Right lobe of liver (tissue), 6 donors: ENCODE results near the gene PITX2. TPM values are rescaled to one million over a fixed set of nuclear protein-coding genes. Genes with fewer than 3 reads are reported as not detected.

ENCODE experiments used
- ATAC-seq, 4 donors: fragments of 200-7000 bp; cut with Tn5 transposase; one replicate each; pipeline ENCODE4 v1.9.1; 2020; ENCODE audit warnings: mild to moderate bottlenecking in 4 of 4, moderate library complexity in 4 of 4
- DNase-seq, 3 donors: peaks; one replicate each; pipeline ENCODE4 v3.0.0-alpha.2; 2020
- H3K27ac ChIP-seq, 3 donors: fragments of 200-600 bp; one replicate each; pipeline ENCODE4 v1.8.0; 2022
- H3K27me3 ChIP-seq, 2 donors: fragments of 200-600 bp; one replicate each; pipeline ENCODE4 v1.8.0; 2022
- H3K36me3 ChIP-seq, 4 donors: fragments of 200-600 bp; sonication (generic) in 1 of 4; one replicate each; pipeline versions ENCODE4 v1.5.1 to v1.8.0; 2017 to 2022; ENCODE audit warnings: control low read depth in 1 of 4
- H3K4me1 ChIP-seq, 4 donors: fragments of 200-600 bp; sonication (generic) in 1 of 4; one replicate each; pipeline versions ENCODE4 v1.5.1 to v1.8.0; 2017 to 2022; ENCODE audit warnings: control low read depth in 1 of 4
- H3K4me3 ChIP-seq, 3 donors: fragments of 200-600 bp; one replicate each; pipeline ENCODE4 v1.8.0; 2022
- H3K9me3 ChIP-seq, 4 donors: fragments of 200-600 bp; sonication (generic) in 1 of 4; one replicate each; pipeline versions ENCODE4 v1.5.1 to v1.8.0; 2017 to 2022; ENCODE audit warnings: control low read depth in 1 of 4
- POLR2A ChIP-seq: fragments of 450-650 bp; IDR thresholded peaks from one replicate; pipeline ENCODE4 v1.6.1; 2017; ENCODE audit warnings: antibody characterized with exemption, mild to moderate bottlenecking
- WGBS: methylation state at CpG from one replicate; pipeline ENCODE4 v1.1.6; 2018; ENCODE audit warnings: low coverage, low lambda C conversion rate; ENCODE audit not compliant: insufficient coverage; ENCODE audit errors: missing lambda C conversion rate; 5-methylcytosine and 5-hydroxymethylcytosine counted together
- intact Hi-C, 2 donors: fragments of 100-400 bp; cut with DNase I; formaldehyde crosslinking; loops; one replicate each; pipeline versions ENCODE4 v1.11.2 to v1.14.1; 2022
- total RNA-seq, 6 experiments: library from RNA; depleted of rRNA in 2 of 6; stranded (reverse); fragments of >200 nt in 2 of 6; fragmentation: NEBNext Ultra II Directional in 3 of 6; extraction: Animal tissue kit (Norgen Biotek cat#: 25700) in 3 of 6; gene quantifications; one replicate each; pipeline versions ENCODE4 v1.1.0 to v1.2.4, GENCODE V29; 2016 to 2023
- TF ChIP-seq, protein P1 (sequence below), 4 donors: fragments of 200-600 bp in 3 of 4; fragments of 450-650 bp in 1 of 4; IDR thresholded peaks; one replicate each; pipeline versions ENCODE4 v1.5.1 to v1.8.0; 2016 to 2022; ENCODE audit warnings: antibody characterized with exemption in 4 of 4, mild to moderate bottlenecking in 2 of 4
- donor health status: DM: no; HTN: yes; CAD: no.
- donor health status: DM: no; HTN: no; CAD: no.
- donor health status: DM: no; HTN: no; CAD: no.
- donor health status: DM: no; HTN: yes; CAD: no.
- donor health status: DM: no; HTN: yes; CAD: no.

PITX2 gene
- total RNA-seq, 6 experiments from 2014 or later, result not detected

GRCh38 chr4:110630688-110631402 lies 8.0 kb upstream of the PITX2 start:
- Histone ChIP-seq H3K27ac (no peak overlapping the region), H3K27me3 (peaks cover 43 to 72% of the 10 kb centered on the region in 2 donors), H3K36me3 (no peaks in the 10 kb centered on the region), H3K9me3 (no peaks in the 10 kb centered on the region), H3K4me1 (peaks cover 0 to 11% (median 2%) of the 10 kb centered on the region in 4 donors), H3K4me3 (no peak overlapping the region)
- no peak for TF ChIP-seq POLR2A
- TF ChIP-seq, protein P1, sequence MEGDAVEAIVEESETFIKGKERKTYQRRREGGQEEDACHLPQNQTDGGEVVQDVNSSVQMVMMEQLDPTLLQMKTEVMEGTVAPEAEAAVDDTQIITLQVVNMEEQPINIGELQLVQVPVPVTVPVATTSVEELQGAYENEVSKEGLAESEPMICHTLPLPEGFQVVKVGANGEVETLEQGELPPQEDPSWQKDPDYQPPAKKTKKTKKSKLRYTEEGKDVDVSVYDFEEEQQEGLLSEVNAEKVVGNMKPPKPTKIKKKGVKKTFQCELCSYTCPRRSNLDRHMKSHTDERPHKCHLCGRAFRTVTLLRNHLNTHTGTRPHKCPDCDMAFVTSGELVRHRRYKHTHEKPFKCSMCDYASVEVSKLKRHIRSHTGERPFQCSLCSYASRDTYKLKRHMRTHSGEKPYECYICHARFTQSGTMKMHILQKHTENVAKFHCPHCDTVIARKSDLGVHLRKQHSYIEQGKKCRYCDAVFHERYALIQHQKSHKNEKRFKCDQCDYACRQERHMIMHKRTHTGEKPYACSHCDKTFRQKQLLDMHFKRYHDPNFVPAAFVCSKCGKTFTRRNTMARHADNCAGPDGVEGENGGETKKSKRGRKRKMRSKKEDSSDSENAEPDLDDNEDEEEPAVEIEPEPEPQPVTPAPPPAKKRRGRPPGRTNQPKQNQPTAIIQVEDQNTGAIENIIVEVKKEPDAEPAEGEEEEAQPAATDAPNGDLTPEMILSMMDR (IDR thresholded peaks at IDR 0.05), result no peak
- 5% methylated on average over 33 of the region's 34 CpGs for WGBS
- ATAC-seq (no peak), DNase-seq (no peak)
- intact Hi-C loops, result no loop called here

- Histone ChIP-seq H3K36me3 (no peaks in the 10 kb centered on the region), H3K27ac (no peak overlapping the region), H3K4me3 (no peak overlapping the region), H3K4me1 (peaks cover 0 to 11% (median 2%) of the 10 kb centered on the region in 4 donors), H3K27me3 (peaks cover 38 to 73% of the 10 kb centered on the region in 2 donors), H3K9me3 (no peaks in the 10 kb centered on the region)
- TF ChIP-seq POLR2A, result no peak
- TF ChIP-seq, protein P1 (IDR thresholded peaks at IDR 0.05), result no peak
- DNase-seq (no peak), ATAC-seq (no peak)
- WGBS, result 5% methylated on average over 23 of the region's 26 CpGs
- intact Hi-C loops, result no loop called here
These were observed 7.2 kb upstream of the PITX2 start for GRCh38 chr4:110629780-110630687.

DNA sequence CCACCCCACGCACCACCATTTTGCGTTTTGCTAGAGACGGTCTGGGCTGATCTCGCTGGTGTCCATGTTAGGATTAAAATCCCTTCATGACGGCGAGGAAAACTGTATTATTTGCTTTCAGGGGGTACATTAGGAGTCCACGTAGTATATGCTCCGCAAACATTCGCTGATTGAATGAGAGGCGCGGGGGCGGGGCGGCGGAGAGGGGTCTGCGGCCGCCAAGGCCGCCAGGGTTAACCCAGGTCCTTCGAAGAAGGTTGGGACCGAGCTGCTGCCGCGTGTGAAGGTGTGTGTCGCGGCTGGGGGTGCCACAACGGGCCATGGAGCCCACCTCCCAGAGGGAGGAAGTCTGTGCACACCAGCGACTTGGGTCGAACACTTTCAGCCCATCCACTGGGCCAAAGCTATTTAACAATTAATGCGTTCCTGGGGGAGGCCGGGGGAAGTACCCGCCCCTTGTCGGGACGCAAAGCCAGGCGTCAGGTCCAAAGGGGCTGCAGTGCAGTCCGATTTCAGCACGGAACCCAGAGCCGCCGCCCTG lies 6.4 kb upstream of the PITX2 start:
- H3K27ac ChIP-seq, result no peak overlapping the region
- intact Hi-C loops, result no loop called here
- no peak for TF ChIP-seq POLR2A
- TF ChIP-seq, protein P1 (IDR thresholded peaks at IDR 0.05), result no peak
- H3K4me1 ChIP-seq, result peaks cover 0 to 11% (median 2%) of the 10 kb centered on the region in 4 donors
- H3K27me3 ChIP-seq, result peaks cover 37 to 70% of the 10 kb centered on the region in 2 donors
- no peak for ATAC-seq
- no peaks in the 10 kb centered on the region for H3K9me3 ChIP-seq
- H3K36me3 ChIP-seq, result no peaks in the 10 kb centered on the region
- WGBS, result 12% methylated on average over 26 of the region's 36 CpGs
- DNase-seq, result no peak
- no peak overlapping the region for H3K4me3 ChIP-seq

DNA sequence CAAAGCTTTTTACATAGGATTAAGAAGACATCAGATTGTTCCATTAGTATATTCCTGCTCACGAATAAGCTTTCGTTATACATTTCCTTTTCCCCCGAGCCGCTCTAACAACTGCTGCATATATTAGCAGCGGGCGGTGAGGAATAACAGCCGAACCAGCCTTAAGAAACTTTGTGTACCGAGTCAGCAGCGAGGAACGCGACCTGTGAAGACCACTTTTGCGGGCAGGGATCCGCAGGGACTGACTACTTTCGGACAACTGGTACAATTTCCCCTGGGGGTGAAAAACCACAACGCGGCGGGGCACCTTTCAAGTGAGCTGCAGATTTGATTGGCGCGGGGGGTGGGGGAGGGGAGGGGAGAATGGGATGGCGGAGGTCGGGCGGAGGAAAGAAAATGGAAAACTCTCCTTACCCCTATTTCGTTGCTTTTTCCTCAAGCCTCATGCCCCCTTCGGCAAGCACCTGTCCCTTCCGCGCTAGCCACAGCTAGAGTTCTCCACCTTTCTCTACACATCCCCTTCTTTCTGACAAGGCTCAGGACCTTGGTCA lies 5.9 kb upstream of the PITX2 start:
- H3K36me3 ChIP-seq, result no peaks in the 10 kb centered on the region
- peaks cover 0 to 11% (median 2%) of the 10 kb centered on the region in 4 donors for H3K4me1 ChIP-seq
- ATAC-seq (no peak), DNase-seq (no peak)
- no peaks in the 10 kb centered on the region for H3K9me3 ChIP-seq
- TF ChIP-seq, protein P1 (IDR thresholded peaks at IDR 0.05), result no peak
- no peak for TF ChIP-seq POLR2A
- no peak overlapping the region for H3K4me3 ChIP-seq
- 5% methylated on average over 26 of the region's 26 CpGs for WGBS
- H3K27ac ChIP-seq, result no peak overlapping the region
- intact Hi-C loops, result no loop called here
- peaks cover 35 to 70% of the 10 kb centered on the region in 2 donors for H3K27me3 ChIP-seq
